ENCODE results near the gene HSF4. TPM values are rescaled to one million over a fixed set of nuclear protein-coding genes. Genes with fewer than 3 reads are reported as not detected.

The HSF4 gene
- total RNA-seq, 1 donor from 2014 or later: 5.7 TPM

GRCh38 chr16:67191411-67191994 lies 27.0 kb downstream of the HSF4 start:
- Mint-ChIP-seq H3K9me3 (ENCODE audit: unreplicated experiment) (no peaks in the 10 kb centered on the region), H3K4me1 (ENCODE audit: unreplicated experiment) (peaks cover 66% of the 10 kb centered on the region), H3K27ac (ENCODE audit: unreplicated experiment) (peak overlapping the region; percentile 27), H3K4me3 (ENCODE audit: unreplicated experiment) (peak overlapping the region; percentile 97), H3K27me3 (ENCODE audit: unreplicated experiment) (peaks cover 20% of the 10 kb centered on the region), H3K36me3 (ENCODE audit: low read depth, unreplicated experiment) (peaks cover 35% of the 10 kb centered on the region)
- TF ChIP-seq, protein P1, sequence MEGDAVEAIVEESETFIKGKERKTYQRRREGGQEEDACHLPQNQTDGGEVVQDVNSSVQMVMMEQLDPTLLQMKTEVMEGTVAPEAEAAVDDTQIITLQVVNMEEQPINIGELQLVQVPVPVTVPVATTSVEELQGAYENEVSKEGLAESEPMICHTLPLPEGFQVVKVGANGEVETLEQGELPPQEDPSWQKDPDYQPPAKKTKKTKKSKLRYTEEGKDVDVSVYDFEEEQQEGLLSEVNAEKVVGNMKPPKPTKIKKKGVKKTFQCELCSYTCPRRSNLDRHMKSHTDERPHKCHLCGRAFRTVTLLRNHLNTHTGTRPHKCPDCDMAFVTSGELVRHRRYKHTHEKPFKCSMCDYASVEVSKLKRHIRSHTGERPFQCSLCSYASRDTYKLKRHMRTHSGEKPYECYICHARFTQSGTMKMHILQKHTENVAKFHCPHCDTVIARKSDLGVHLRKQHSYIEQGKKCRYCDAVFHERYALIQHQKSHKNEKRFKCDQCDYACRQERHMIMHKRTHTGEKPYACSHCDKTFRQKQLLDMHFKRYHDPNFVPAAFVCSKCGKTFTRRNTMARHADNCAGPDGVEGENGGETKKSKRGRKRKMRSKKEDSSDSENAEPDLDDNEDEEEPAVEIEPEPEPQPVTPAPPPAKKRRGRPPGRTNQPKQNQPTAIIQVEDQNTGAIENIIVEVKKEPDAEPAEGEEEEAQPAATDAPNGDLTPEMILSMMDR (IDR thresholded peaks at IDR 0.05; ENCODE audit: unreplicated experiment): no peak
- DNase-seq (ENCODE audit: low spot score): no peak

DNA sequence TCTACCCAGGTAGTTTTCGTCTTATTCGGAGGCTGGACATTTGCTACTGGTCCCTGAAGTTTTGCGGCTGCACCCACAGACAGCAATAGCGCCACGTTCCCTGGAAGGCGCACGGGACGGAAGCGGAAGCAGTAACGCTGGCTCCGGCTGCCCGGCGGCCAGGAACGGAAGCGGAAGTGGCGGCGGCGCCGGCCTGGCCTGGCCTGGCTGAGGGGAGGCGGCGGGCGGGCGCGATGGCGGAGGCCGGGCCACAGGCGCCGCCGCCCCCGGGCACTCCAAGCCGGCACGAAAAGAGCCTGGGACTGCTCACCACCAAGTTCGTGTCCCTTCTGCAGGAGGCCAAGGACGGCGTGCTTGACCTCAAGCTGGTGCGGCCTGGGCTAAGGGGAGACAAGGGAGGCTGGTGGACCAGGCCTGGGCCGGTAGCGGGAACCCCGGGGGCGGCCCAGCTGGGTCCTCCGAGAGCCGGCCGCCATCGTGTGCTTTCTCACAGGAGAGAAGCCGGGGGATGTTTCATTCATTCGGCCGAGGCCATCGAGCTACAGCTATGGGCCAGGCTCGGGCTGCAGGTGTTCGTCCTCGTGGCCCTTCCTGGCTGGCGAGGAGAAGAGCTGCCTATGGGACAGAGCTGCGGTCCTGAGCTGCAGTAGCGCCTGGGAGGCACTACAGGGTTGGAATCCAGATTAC lies 27.6 kb downstream of the HSF4 start, which contains the start of gene E2F4:
E2F4 (plus strand) TSS at position 161 of the 687 bp plus-strand sequence; CDS start at position 234, 73 bp downstream.
- peak within 1 kb of the TSS; percentile 97 for H3K4me3 Mint-ChIP-seq (ENCODE audit: unreplicated experiment)
- no peaks in the 10 kb centered on the region for H3K9me3 Mint-ChIP-seq (ENCODE audit: unreplicated experiment)
- TF ChIP-seq, protein P1 (IDR thresholded peaks at IDR 0.05; ENCODE audit: unreplicated experiment): no peak
- H3K27me3 Mint-ChIP-seq (ENCODE audit: unreplicated experiment): peaks cover 22% of the 10 kb centered on the region
- peak within 1 kb of the TSS; percentile 92 for H3K27ac Mint-ChIP-seq (ENCODE audit: unreplicated experiment)
- peak; percentile 93 for DNase-seq (ENCODE audit: low spot score)
- H3K4me1 Mint-ChIP-seq (ENCODE audit: unreplicated experiment): peaks cover 69% of the 10 kb centered on the region
- H3K36me3 Mint-ChIP-seq (ENCODE audit: low read depth, unreplicated experiment): peaks cover 40% of the 10 kb centered on the region

DNA sequence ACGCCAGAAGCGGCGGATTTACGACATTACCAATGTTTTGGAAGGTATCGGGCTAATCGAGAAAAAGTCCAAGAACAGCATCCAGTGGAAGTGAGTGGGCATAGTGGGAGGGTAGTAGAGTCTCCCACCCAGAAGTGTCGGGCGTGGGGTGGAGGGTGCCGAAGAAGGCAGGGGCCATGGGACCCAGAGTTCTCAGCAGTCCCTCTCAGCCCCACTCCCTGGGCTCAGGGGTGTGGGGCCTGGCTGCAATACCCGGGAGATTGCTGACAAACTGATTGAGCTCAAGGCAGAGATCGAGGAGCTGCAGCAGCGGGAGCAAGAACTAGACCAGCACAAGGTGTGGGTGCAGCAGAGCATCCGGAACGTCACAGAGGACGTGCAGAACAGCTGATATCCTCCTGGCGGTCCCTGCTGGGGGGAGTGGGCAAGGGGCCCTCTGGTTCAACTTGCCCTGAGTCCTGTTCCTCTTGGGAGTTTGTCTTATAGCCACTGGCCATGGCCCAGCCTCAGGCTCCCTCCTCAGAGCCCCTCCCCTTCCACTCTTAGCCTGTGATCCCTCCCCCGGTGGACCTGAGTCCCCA lies 28.3 kb downstream of the HSF4 start:
- Mint-ChIP-seq H3K27ac (ENCODE audit: unreplicated experiment) (peak overlapping the region; percentile 92), H3K4me1 (ENCODE audit: unreplicated experiment) (peaks cover 70% of the 10 kb centered on the region), H3K36me3 (ENCODE audit: low read depth, unreplicated experiment) (peaks cover 40% of the 10 kb centered on the region), H3K27me3 (ENCODE audit: unreplicated experiment) (peaks cover 22% of the 10 kb centered on the region), H3K9me3 (ENCODE audit: unreplicated experiment) (no peaks in the 10 kb centered on the region), H3K4me3 (ENCODE audit: unreplicated experiment) (peak overlapping the region; percentile 97)
- TF ChIP-seq, protein P1 (IDR thresholded peaks at IDR 0.05; ENCODE audit: unreplicated experiment): no peak
- no peak for DNase-seq (ENCODE audit: low spot score)

DNA sequence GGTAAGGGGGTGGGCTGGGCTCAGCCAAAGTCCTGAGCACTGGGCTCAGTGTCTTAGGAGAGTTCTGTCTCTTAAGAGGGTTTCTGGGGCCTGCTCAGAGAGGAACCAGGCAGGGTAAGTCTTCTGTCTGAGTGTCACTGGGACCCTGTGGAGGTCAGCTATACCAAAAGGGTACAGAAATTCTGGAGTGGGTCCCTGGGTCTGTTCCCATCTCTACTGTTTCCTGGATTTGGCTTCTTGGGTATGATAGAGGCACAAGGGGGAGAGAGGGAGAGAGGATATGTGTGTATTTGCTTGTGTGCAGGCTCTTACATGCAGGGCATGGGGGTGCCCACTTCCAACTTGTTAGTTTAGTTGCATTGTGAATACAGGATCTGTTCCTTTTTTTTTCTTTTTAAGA lies 29.0 kb downstream of the HSF4 start:
- peak overlapping the region; percentile 92 for H3K27ac Mint-ChIP-seq (ENCODE audit: unreplicated experiment)
- peak overlapping the region; percentile 97 for H3K4me3 Mint-ChIP-seq (ENCODE audit: unreplicated experiment)
- TF ChIP-seq, protein P1 (IDR thresholded peaks at IDR 0.05; ENCODE audit: unreplicated experiment): no peak

DNA sequence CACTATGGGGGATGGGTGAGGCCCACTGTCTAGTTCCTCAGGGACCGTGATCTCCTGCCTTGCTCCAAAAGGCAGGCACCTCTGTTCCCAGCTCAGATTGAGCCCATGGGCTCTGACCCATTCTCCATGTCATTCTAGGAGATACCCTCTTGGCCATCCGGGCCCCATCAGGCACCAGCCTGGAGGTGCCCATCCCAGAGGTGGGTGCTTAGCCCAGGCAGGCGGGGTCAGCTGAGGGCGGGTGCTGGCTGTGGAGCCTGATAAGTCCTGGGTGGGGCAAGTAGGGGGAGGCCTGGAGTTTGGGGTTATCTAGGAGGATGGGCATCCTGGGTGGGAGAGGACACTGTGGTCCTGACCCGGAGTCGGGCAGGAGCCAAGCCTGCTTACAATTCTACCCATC lies 29.7 kb downstream of the HSF4 start:
- peaks cover 24% of the 10 kb centered on the region for H3K27me3 Mint-ChIP-seq (ENCODE audit: unreplicated experiment)
- no peak for DNase-seq (ENCODE audit: low spot score)
- H3K4me3 Mint-ChIP-seq (ENCODE audit: unreplicated experiment): peak overlapping the region; percentile 97
- H3K9me3 Mint-ChIP-seq (ENCODE audit: unreplicated experiment): no peaks in the 10 kb centered on the region
- peaks cover 40% of the 10 kb centered on the region for H3K36me3 Mint-ChIP-seq (ENCODE audit: low read depth, unreplicated experiment)
- H3K4me1 Mint-ChIP-seq (ENCODE audit: unreplicated experiment): peaks cover 69% of the 10 kb centered on the region
- H3K27ac Mint-ChIP-seq (ENCODE audit: unreplicated experiment): peak overlapping the region; percentile 58
- TF ChIP-seq, protein P1 (IDR thresholded peaks at IDR 0.05; ENCODE audit: unreplicated experiment): no peak

More for the DNA sequence above, 29.0 kb downstream of the HSF4 start:
- DNase-seq (ENCODE audit: low spot score): no peak
- Mint-ChIP-seq H3K4me1 (ENCODE audit: unreplicated experiment) (peaks cover 69% of the 10 kb centered on the region), H3K27me3 (ENCODE audit: unreplicated experiment) (peaks cover 23% of the 10 kb centered on the region), H3K9me3 (ENCODE audit: unreplicated experiment) (no peaks in the 10 kb centered on the region), H3K36me3 (ENCODE audit: low read depth, unreplicated experiment) (peaks cover 40% of the 10 kb centered on the region)

All from endothelial cell (in vitro differentiated cells).